DMS53 (cell line): ENCODE measurements around the gene S100A4.

ENCODE experiments used
- DNase-seq: peaks from one replicate; lab custom pipeline; 2025; lab: John Stamatoyannopoulos, UW

The S100A4 gene

DNA sequence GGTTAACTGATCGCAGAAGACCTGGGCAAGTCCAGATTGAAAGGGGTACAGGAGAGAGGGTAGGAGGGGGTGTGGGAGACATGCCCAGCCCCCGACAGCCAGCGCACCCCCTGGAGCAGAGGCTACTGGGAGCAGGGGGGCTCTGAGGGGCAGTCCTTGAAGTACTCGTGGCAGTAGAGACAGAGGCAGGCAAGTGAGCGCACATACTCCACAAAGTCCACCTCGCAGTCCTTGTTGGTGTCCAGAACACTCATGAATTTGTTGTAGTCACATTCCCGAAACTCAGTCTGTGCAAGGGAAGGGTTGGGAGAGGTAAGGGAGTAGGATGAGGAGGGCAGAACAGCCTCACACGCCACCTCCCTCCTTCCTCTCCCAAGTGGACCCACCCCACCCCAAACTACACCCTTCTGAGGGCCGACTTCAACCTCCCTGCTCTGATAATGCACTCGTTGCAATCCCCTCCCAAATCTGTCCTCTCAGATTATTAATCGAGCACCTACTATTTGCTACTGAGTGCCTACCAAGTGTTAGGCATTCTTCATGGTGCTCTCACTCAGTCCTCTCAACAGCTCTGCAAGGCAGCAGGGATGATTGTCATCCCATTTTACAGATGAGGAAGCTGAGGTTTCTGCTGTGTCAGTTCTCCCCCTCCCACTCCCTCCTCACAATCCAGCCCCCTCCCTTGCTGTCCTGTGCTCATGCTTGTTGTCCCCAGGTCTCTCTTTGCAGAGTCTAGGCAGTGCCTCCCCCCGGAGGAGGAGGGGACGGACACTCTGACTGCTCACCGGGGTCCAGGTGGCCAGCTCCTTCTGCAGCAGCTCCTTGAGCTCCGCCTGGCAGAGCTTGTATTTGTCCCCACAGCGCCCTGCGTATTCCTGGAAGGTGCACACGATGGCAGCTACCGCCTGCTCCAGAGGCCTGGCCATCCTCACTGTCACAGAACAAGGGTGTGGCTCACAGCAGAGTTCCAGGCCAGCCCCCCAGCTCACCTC lies 2.2 kb upstream of the S100A4 start:
- no peak for DNase-seq

DNA sequence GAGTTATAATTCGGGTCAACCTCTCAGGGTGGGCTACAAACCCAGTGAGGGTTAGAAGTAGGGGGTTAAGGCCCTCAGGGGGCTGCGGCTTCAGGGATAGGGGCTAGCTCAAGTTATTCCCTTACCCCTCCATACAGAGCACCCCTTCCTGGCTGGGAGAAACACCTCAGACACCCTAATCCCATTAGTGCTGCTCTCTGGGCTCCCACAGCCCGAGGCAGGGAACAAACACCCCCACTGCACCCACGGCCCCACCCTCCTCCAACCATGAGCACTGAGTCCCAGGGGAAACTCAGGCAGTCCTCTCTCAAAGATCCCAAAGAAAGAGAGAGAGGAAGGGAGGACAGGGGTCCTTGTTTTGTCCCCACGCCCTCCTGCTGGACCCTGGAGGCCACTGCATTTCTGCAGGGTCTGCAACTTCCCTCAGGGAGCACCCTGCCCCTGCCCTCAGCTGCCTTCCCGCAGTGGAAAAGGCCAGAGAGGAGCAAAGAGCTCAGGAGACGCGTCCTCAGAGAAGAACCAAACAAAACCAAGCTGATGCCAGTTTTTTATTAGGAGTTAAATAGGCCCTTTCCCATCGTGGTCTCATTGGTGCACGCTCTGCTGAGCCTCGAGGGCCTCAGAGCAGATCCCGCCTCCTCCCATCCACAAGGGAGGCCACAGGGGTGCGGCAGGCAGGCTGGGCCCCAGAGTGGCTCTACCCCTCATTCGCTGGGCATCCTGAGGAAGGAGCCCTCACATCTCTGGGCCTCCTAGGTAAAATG lies 1.4 kb upstream of the S100A4 start:
- no peak for DNase-seq

DNA sequence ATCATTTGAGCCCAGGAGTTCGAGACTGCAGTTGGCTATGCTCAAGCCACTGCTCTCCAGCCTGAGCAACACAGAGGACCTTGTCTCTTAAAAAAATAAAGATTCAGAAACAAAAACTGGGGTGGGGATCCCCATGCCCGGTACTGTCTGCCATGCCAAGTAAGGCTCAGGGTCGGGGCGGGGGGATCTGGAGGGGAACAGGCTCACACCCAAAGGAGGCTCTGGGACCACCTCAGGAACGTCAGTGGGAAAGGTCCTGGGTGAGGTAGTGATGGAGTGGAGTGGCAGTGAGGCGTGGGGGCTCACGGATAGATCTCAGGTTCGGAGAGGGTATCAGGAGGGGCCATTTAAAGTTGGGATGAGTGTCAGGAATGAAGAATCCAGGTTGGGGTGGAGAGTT lies 765 bp upstream of the S100A4 start:
- no peak for DNase-seq

DNA sequence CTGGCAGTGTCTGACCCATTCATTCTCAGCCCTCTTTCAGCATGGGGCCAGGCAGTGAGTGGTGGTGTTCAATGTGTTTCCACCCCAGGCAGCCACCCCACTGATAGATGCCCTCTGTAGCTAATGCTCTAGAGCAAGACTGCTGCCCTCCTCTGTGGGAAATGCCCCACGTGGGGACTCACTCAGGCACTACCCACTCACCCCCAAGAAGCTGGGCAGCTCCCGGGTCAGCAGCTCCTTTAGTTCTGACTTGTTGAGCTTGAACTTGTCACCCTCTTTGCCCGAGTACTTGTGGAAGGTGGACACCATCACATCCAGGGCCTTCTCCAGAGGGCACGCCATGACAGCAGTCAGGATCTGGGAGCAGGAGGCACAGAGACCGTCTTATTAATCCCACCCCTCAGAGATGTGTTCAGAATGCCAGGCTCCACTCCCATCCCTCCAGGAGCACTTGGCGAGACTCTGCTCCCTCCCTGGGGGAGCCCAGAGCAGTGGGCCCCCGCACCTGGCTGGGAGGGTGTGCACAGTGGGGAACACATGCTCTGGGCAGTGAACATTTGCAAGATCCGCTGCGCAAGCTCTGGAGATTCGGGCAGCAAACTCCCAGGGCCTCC lies 1.0 kb downstream of the S100A4 start:
- DNase-seq: no peak

DNA sequence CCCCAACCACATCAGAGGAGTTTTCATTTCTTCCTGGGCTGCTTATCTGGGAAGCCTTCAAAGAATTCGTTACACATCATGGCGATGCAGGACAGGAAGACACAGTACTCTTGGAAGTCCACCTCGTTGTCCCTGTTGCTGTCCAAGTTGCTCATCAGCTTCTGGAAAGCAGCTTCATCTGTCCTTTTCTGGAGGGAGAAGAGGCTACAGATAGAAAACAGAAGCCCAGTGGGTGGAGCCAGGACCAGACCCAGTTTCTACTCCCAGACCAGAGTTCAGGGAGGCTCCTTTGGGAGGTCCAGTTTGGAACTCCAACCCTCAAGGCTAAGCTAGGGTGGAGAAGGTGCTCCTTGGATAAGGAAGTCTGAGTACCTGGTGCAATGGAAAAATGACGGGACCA lies 1.9 kb downstream of the S100A4 start:
- DNase-seq: no peak

DNA sequence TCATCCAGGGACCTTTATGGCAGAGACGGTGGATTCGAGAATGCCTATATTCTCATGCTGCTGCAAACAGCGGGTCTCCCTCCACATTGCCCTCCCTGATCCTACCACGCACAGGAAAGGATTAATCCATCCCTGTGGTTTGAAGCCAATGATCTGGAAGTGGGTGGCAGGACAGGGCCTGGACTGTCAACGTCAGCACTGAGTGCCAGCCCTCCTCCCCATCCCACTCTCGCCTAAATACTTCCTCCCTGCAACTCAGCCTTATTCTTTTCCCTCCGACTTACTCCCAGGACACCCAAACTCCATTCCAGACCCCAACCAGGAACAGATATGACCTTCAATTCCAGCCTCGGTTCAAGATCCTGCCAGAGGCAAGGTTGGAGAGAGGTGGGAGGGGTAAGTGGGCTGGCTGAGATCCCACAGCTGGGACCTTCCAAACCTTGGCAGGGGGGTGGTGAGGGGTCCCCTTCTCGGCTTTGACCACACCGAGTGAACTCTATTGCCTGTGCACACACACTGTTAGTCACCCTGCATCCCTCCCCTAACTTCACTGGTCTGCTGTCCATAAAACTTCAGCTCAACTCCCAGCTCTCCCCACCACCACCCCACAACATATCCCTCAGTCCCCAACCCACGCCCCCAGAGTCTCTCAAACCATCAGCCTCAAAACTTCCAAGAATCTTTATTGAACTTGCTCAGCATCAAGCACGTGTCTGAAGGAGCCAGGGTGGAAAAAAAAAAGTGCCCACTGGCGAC lies 2.5 kb downstream of the S100A4 start:
- no peak for DNase-seq

DNA sequence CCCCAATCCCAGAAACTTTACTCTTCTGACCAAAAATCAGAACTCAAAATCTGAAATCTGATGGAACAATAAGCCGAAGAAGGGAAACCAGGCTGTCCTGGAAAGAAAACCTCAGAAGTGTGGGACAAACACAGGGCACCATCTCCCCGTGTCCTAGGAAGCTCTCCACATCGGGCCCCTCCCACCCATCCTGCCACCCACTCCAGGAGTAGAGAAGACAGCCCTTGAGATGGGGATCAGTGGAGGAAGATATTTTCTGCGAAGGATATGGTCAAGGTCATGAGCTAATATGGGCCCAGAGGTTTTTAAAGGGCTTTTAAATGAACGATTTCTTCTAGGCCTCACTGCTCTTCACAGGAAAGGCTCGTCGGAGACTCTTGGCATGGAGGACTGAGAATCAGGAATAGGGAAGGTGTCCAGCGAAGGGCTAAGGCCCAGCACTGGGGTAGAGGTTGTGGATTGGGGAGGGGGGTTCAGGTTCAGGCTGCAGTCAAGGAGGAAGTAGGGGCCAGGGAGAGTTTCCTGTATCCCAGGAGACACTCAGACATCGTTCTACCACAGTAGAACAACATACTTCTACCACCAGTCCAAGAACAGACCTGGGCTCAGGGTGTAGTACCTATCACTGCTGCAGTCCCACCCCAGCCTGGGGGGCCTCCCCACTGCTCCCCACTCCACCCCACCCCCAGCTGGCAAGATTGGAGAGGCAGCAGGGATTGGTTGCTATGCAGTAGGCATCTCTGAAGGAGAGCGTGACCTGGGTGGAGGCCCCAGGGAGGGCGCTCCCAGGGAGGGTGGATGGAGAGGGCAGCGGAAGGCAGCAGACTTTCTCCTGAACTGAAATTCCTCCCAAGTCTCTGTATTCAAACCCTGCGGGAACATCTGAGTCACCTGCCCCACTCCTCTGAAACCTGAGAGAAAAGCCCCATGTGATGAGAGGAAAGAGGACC lies 3.7 kb downstream of the S100A4 start:
- no peak for DNase-seq

DNA sequence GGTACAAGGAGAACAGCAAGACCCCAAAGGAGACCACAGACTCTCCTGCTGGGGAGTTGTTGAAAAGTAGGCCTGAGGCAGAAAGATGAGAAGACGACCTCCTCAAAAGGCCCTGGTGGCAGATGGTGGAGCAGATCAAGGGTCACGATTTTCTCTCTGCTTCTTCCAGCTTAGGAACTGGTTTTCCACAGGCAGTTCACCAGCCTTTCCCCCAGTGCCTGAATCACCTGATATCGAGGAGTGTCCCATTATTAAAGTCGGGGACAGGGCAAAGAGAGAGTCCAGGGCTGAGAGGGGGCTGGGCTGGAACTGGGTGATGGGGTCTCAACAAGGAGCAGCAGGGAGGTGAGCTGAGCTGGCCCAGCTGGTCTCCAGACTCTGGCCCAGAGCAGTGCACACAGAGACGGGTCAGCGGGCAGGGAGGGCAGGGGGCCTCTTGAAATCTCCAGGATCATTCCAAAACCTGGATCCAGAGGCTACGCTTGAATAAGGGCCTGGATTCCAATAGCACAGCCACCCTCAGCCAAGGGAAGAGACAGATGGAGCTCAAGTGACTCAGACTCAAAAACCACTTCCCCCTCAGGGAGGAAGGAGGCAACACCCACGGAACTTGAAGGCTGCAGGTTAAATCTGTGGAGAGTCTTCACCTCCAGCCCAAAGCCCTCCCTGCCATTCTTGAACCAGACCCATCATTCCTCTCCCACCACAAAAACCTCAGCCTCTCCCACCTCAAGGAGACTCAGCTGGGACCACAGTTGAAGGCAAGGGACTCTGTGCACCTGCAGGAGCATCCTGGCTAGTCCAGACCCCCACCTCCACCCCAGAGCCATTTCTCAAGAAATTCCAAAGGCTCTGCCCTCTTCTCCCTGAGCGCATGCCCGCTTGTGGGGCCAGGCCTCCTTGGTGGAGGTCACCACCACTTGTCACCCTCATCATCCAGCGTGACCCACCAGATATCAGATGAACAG lies 4.9 kb downstream of the S100A4 start, which contains the start of gene S100A5:
TSS of gene S100A5 (minus strand) at position 541 of the 968 bp plus-strand sequence. CDS start 743 bp downstream, outside the sequence.
- DNase-seq: peak; percentile 14

DNA sequence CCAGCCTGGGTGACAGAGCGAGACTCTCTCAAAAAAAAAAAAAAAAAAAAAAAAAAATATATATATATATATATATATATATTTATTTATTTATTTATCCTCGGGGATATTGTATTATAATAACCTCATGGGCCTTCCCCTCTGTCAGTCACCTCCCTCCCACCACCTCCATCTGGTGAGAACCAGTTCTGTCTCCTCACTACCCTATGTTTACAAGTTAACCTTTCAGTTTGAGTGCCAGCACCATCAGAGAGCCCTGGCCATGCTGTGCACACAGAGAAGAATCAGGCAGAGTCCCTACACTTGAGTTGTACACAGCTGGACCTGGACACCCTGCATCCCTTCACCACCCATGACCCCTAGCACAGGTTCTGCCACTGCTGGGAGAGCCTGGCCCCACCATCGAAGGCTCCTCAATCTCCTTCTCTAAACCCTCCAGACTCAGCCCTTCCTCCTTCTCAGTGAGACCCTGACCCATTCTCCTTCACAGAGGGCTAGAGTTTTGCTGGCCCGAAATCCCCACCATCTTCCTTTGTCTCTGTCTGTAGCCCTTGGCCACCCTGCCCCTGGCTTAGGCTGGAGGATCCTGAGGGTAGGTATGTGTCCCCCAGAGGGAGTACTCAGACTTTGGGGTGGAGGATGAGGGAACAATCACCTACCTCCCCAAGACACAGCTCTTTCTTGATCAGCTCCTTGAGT lies 6.1 kb downstream of the S100A4 start:
- peak; percentile 81 for DNase-seq

DNA sequence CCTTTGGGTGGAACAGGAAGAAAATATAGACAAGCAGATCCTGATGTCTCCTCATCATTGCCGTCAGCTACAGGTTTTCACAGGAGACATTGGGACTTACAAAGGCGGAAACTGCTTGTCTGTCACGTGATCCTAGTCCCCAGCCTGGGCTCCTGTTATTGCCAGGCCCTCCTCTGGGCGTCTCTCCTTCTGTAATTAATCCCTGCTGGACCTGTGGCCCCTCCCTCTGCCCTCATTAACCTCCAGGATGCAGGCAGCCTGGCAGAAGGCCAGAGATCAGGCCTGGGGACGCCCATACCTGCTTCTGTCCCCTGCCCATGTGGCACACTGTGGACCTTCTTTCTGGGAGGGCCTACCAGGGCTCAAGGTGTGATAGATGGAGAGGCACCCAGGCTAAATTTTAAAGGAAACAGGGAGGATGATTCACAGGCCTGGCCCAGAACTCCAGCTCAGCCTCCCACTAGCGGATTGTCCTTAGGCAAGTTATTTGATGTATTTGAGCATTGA lies 7.2 kb downstream of the S100A4 start:
- no peak for DNase-seq

DNA sequence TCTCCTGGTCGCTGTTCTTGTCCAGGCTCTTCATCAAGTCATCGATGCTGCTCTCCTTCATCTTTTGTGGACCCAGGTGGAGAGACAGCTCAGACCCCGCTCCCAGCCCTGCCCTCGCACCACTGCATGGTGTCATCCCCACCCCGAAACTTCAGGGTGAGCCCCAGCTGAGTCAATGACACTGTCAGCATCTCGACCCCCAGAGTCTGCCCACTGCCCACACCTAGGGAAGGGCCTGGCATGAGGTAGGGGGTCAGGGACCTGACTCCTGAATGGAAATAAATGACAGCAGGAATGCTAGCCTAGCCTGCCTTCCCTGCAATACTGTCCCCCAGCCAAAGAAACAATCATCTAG lies 8.3 kb downstream of the S100A4 start:
- no peak for DNase-seq

DNA sequence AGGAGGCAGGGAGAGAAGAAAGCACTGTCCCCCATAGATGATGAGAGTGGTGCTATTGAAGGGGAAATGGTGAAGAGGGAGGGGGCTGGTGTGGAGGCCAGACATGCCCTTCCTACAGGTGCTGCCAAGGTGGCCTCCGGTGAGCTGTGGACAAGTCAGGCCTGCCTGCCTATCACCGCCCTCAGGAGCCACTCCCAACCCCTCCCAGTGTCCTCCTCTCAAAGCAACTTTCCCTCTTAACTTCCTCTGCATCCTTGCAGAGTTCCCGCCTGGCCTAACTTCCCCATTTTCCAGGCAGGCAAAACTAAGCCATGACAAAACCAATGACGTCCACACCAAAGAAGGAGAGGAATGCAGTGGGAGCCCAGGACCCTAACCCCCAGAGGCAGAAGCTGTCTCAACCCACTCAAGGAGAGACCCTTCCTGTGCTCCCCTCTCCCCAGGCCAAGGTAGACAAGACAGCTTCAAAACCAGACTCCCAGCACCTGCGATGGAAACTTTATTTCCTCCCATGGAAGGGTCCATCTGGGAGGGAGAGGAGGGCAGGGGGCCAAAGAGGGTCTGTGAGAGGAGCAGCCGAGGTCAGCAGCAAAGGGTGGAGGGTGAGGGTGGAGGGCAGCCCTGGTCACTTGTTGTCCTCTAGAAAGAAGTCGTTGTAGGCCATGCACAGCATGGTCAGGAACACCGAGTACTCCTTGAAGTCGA lies 8.8 kb downstream of the S100A4 start:
- peak; percentile 42 for DNase-seq

DNA sequence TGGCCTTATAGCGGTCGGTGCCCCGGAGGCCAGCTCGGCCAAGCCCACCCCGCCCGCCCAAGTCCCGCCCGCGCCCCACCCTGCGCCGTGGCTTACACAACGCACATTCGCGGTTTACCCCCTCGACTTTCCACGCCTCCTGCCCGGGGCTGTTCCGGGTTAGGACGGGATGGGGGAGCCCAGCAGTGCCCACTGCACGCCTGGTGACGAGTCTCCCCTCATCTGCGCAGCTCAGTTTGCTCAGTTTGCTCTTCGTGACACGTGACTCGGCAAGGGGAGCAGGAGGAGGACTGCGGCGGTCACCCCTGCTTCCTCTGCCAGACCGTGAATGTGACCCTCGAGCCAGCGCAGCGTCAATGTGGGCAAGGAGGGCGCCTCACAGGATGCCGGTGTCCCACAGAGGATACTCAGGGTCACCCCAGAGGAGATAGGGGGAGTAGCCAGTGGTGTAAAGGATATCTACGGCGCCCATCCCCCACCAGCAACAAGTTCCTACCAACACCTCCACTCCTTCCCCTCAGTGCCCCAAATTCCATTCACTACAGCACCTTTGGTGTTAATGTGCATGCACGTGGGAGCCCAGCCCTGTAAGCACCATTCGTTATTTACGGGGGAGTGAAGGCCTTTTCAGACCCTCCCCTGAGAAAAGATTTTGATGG lies 9.5 kb downstream of the S100A4 start:
- DNase-seq: peak; percentile 88

DNA sequence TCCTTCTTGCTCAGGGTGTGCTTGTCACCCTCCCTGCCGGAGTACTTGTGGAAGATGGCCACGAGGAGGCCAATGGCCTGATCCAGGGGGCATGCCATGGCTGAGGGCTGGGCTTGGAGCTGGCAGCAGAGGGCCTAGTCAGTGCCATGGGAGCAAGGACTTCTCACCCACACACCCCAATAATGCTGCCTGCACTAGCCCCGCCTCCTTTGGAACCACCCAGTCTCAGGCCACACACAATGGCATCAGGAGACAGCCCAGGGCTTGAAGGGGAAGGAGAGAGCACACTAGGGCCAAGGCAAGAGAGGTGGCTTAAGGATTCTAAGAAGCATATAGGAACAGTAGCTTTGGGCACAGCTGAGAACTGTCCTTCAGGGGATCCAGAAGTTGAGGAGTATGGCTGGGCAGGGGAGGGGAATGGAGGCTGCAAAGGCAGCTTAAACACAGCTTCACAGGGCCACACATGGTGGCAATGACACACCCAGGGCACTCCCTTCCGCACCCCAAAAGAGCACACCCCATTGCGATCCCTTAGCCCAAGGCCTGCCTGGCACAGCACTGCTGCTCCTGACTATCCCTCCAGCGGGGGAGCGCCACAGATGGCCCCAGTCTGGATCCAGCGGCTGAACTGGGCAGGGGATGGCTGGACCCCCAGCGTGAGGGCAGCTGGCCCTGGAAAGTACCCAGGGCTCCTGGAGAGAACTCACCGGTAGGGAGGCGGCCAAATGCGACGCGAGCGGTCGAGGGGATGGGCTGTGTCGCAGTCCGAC lies 10.2 kb downstream of the S100A4 start, which contains the start of gene S100A6:
TSS of gene S100A6 (minus strand) at position 750 of the 770 bp plus-strand sequence. CDS start at position 98, 652 bp downstream.
- DNase-seq: peak; percentile 50

DNA sequence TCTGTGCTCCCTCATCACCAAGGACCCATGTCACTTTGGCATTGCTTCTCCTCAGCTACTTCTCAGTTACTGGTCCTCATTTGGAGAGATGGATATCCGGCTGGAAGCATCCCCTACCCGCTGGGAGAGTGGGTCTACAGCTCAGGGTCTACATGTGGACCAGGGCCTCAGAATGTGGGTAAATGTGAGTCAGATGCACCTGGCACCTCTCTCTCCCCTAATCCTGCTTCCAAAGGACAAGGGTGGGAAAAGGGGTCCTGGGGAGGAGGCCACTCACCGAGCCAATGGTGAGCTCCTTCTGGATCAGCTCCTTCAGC lies 10.7 kb downstream of the S100A4 start:
- no peak for DNase-seq

DNA sequence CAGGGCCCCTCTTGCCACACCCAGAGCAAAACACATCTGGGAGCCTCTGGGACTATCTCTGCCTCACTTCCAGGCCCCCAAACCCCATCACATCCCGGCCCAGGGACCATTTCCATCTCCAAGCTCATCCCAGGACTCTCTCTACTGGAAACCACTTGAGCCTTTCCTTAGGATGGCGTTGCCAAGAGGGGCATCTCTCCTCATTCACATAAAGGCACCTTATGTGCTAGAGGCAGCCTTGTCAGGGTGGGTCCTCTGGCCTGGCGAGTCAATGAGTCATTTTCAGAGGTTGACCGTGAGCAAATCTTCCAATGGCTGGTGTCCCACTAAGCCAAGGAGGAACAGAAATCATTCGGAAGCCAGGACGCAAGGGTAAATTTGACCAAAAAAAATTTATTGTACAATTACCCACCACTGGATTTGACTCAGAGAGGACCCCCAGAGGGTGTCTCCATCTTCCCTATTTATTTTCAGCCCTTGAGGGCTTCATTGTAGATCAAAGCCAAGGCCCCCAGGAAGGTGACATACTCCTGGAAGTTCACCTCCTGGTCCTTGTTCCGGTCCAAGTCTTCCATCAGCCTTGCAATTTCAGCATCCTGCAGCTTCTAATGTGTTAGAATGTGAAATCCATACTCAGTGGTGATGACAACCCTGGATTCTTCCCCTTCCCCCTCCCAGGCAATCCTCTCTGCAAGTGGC lies 11.2 kb downstream of the S100A4 start:
- DNase-seq: peak; percentile 43
